HepG2 (cell line): ENCODE data around the gene GPRC5D. TPM values are rescaled to one million over a fixed set of nuclear protein-coding genes. Genes with fewer than 3 reads are reported as not detected.

ENCODE experiments used
- ATAC-seq: fragments of 200-7000 bp; cut with Tn5 transposase; 3 replicates; pipeline ENCODE4 v1.9.1; 2020; ENCODE audit warnings: mild to moderate bottlenecking, moderate library complexity
- BruUV-seq: library from RNA; stranded (reverse); fragments of 400-500 nt; replicated peaks from 2 replicates; lab custom pipeline; 2021; lab: Mats Ljungman, UMichigan
- CTCF ChIA-PET: fragments of 300-600 bp; formaldehyde crosslinking; extraction: SDS; loops from one replicate; lab custom pipeline; 2021; ENCODE audit warnings: low total read pairs, inconsistent platforms, low intra/inter-chr PET ratio; lab: Yijun Ruan, JAX
- POLR2A ChIA-PET: fragments of 350-600 bp; sonication (Branson Sonifier 250); formaldehyde crosslinking; loops from one replicate; lab custom pipeline; 2020; ENCODE audit warnings: antibody characterized with exemption, inconsistent platforms; lab: Yijun Ruan, JAX
- DNase-seq: peaks from one replicate; pipeline ENCODE4 v3.0.0-alpha.2; 2015; ENCODE audit warnings: low spot score
- FAIRE-seq: peaks from 3 replicates; lab custom pipeline; 2011; peaks lifted over from hg19 to GRCh38; lab: Jason Lieb, UNC
- H2AFZ ChIP-seq: one replicate; pipeline ENCODE4 v1.6.1; 2011; ENCODE audit warnings: low read length, inconsistent platforms
- H3K27ac ChIP-seq: fragments of 300-600 bp; 3 replicates; pipeline ENCODE4 v1.8.0; 2011; ENCODE audit warnings: mixed run types, mild to moderate bottlenecking, mixed read lengths, low read length, inconsistent platforms; ENCODE audit not compliant: insufficient read depth; ENCODE audit errors: extremely low read length
- H3K27me3 ChIP-seq, 2 experiments: fragments of 200-600 bp in 1 of 2; 2 replicates in 1 of 2; 3 replicates in 1 of 2; pipeline versions ENCODE4 v1.6.0 to v1.8.0; 2011; ENCODE audit warnings: low read length in 2 of 2, mild to moderate bottlenecking in 2 of 2, moderate library complexity in 2 of 2, inconsistent platforms in 1 of 2; ENCODE audit not compliant: insufficient read depth in 2 of 2, control insufficient read depth in 1 of 2
- H3K36me3 ChIP-seq, 2 experiments: fragments of 200-600 bp in 1 of 2; replicated peaks in 1 of 2; 2 replicates in 1 of 2; 3 replicates in 1 of 2; pipeline versions ENCODE4 v1.5.1 to v1.8.0; 2011; ENCODE audit warnings: low read length in 2 of 2, inconsistent platforms in 1 of 2; ENCODE audit not compliant: insufficient read depth in 2 of 2, control insufficient read depth in 1 of 2
- H3K4me1 ChIP-seq: 2 replicates; pipeline ENCODE4 v1.5.1; 2012; ENCODE audit warnings: low read length, inconsistent platforms; ENCODE audit not compliant: insufficient read depth
- H3K4me2 ChIP-seq: 2 replicates; pipeline ENCODE4 v1.6.0; 2011; ENCODE audit warnings: low read depth, low read length, inconsistent platforms
- H3K4me3 ChIP-seq, 3 experiments: fragments of 200-600 bp in 1 of 3; sonication (generic), shearing (Covaris generic) in 1 of 3; replicated peaks in 1 of 3; 2 replicates each; pipeline ENCODE4 v1.5.1; 2011 to 2016; ENCODE audit warnings: low read length in 3 of 3, inconsistent platforms in 2 of 3, low read depth in 2 of 3, mild to moderate bottlenecking in 2 of 3, control low read depth in 1 of 3, mixed read lengths in 1 of 3; ENCODE audit not compliant: insufficient read depth in 1 of 3
- H3K79me2 ChIP-seq: one replicate; pipeline ENCODE4 v1.6.1; 2011; ENCODE audit warnings: low read length, inconsistent platforms; ENCODE audit not compliant: insufficient read depth
- H3K9ac ChIP-seq: 2 replicates; pipeline ENCODE4 v1.6.0; 2011; ENCODE audit warnings: mild to moderate bottlenecking, low read depth, low read length, inconsistent platforms; ENCODE audit not compliant: insufficient read depth
- H3K9me3 ChIP-seq: 2 replicates; pipeline ENCODE4 v1.5.1; 2012; ENCODE audit warnings: mild to moderate bottlenecking, low read length
- H4K20me1 ChIP-seq: 2 replicates; pipeline ENCODE4 v1.6.0; 2011; ENCODE audit warnings: inconsistent platforms, mild to moderate bottlenecking, low read length, moderate library complexity; ENCODE audit not compliant: insufficient read depth
- ARHGAP35 ChIP-seq: sonication (generic); formaldehyde crosslinking; IDR thresholded peaks from 2 replicates; pipeline ENCODE4 v1.9.0; 2022; ENCODE audit warnings: mild to moderate bottlenecking, inconsistent platforms, moderate library complexity, missing genetic modification reagents, borderline replicate concordance
- CENPX ChIP-seq: sonication (generic); formaldehyde crosslinking; IDR thresholded peaks from 2 replicates; pipeline ENCODE4 v1.9.0; 2021; ENCODE audit warnings: mild to moderate bottlenecking, missing genetic modification reagents, moderate library complexity
- ELF4 ChIP-seq: sonication (generic); formaldehyde crosslinking; IDR thresholded peaks from 2 replicates; pipeline ENCODE4 v1.5.0; 2020; ENCODE audit warnings: missing genetic modification reagents, mild to moderate bottlenecking, moderate library complexity, borderline replicate concordance
- KLF9 ChIP-seq: IDR thresholded peaks from 2 replicates; pipeline ENCODE4 v1.6.1; 2016; ENCODE audit warnings: low read depth
- MATR3 ChIP-seq: sonication (generic); formaldehyde crosslinking; IDR thresholded peaks from 2 replicates; pipeline ENCODE4 v1.4.0; 2020; ENCODE audit warnings: missing genetic modification reagents
- NR3C1 ChIP-seq: sonication (generic); formaldehyde crosslinking; IDR thresholded peaks from 2 replicates; pipeline ENCODE4 v1.4.0; 2020; ENCODE audit warnings: missing genetic modification reagents
- REXO4 ChIP-seq: sonication (generic); formaldehyde crosslinking; IDR thresholded peaks from 2 replicates; pipeline ENCODE4 v1.8.0; 2022; ENCODE audit warnings: missing genetic modification reagents, mild to moderate bottlenecking, borderline replicate concordance
- TCF7 ChIP-seq: sonication (generic); IDR thresholded peaks from 2 replicates; pipeline ENCODE4 v1.6.1; 2016; ENCODE audit warnings: antibody characterized with exemption, low read depth
- XRCC5 ChIP-seq: fragments of 200-400 bp; formaldehyde crosslinking; optimal IDR thresholded peaks from 2 replicates; pipeline ENCODE3; 2017; ENCODE audit warnings: mild to moderate bottlenecking, low read length
- ZBTB3 ChIP-seq: sonication (generic); formaldehyde crosslinking; IDR thresholded peaks from 2 replicates; pipeline ENCODE4 v1.4.0; 2020; ENCODE audit warnings: low read depth, mild to moderate bottlenecking, moderate library complexity, missing genetic modification reagents, borderline replicate concordance
- ZNF296 ChIP-seq: sonication (generic); formaldehyde crosslinking; conservative IDR thresholded peaks from 2 replicates; pipeline ENCODE4 v1.5.0; 2020; ENCODE audit warnings: mild to moderate bottlenecking, missing genetic modification reagents
- ZNF549 ChIP-seq: sonication (generic); formaldehyde crosslinking; IDR thresholded peaks from 2 replicates; pipeline ENCODE4 v1.5.0; 2020; ENCODE audit warnings: missing genetic modification reagents
- ZNF7 ChIP-seq: IDR thresholded peaks from 2 replicates; pipeline ENCODE4 v1.6.1; 2016; ENCODE audit warnings: missing biosample characterization, missing genetic modification reagents
- ZSCAN12 ChIP-seq: sonication (generic); formaldehyde crosslinking; IDR thresholded peaks from 2 replicates; pipeline ENCODE4 v1.9.0; 2021; ENCODE audit warnings: mild to moderate bottlenecking, missing genetic modification reagents
- in situ Hi-C: cut with HindIII; loops from 2 replicates; pipeline ENCODE4 v1.10.0; 2017; ENCODE audit warnings: low pct_unique_long_range_greater_than_20kb; ENCODE audit not compliant: extremely low pct_ligation_motif_present
- intact Hi-C: fragments of 100-400 bp; cut with micrococcal nuclease; formaldehyde crosslinking; loops from one replicate; pipeline ENCODE4 v1.10.0; 2022; ENCODE audit not compliant: unreplicated experiment
- polyA plus RNA-seq, 8 experiments: library from polyadenylated mRNA; depleted of rRNA in 3 of 8; stranded (reverse) in 7 of 8; unstranded in 1 of 8; fragments of >200 nt; fragmentation: Illumina TruSeq in 4 of 8; extraction: Trizol in 4 of 8; gene quantifications; 2 replicates each; pipeline versions ENCODE4 v1.2.1 to v1.2.3, GENCODE V29; 2011 to 2016; ENCODE audit warnings: low read depth in 4 of 8, missing spikeins in 1 of 8, mixed read lengths in 1 of 8; ENCODE audit not compliant: insufficient read depth in 1 of 8
- total RNA-seq, 5 experiments: library from RNA; depleted of rRNA; stranded (reverse); fragments of >200 nt; fragmentation: Illumina TruSeq; extraction: Trizol; gene quantifications; 2 replicates each; pipeline ENCODE4 v1.2.3, GENCODE V29; 2016; ENCODE audit warnings: low read depth in 1 of 5

Gene GPRC5D
- total and polyA plus RNA-seq, 2 of the 13 experiments (the other 11 are each of a cell fraction or from before 2014, with no cell fraction given): not detected

GRCh38 chr12:12903642-12904609, 48.0 kb downstream of the GPRC5D start (continued):
- peak; percentile 29; the same call in 1 of the 2 replicates for TF ChIP-seq TCF7
- TF ChIP-seq KLF9 (CRISPR knock-in tag): no peak
- no peak for TF ChIP-seq NR3C1 (CRISPR knock-in tag)
- TF ChIP-seq ZNF7 (CRISPR knock-in tag): no peak
- no peak for TF ChIP-seq CENPX (CRISPR knock-in tag)
- TF ChIP-seq, all 625 proteins: peak for 3

DNA sequence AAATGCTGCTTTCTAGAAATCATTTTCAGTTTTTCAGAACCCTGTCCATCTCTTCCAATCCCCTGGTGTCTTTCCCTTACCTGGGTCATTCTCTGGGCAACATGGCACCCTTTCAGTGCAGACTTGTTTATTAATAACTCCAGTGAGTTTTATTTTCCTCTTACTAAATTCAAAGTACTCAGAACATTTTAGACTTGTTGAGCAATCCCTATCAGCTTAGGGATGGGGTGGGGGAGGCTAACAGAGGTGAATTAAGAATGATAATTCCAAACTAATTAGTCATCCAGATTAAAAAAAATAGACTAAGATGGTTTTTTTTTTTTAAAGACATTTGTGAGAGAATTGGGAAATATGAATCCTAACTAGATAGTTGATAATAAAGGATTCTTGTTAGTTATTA, 49.9 kb downstream of the GPRC5D start:
- no TSS peak for BruUV-seq
- DNase-seq (no peak), ATAC-seq (no peak)
- in situ Hi-C loops (no loop called here), intact Hi-C loops (no loop called here)
- peaks cover 21% of the 10 kb centered on the region for H3K4me1 ChIP-seq
- no peaks in the 10 kb centered on the region for H4K20me1 ChIP-seq
- CTCF ChIA-PET: no interaction called here
- H3K36me3 ChIP-seq: no peaks in the 10 kb centered on the region
- no peak overlapping the region for H3K9ac ChIP-seq
- no peak overlapping the region for H2AFZ ChIP-seq
- POLR2A ChIA-PET: no interaction called here
- H3K27me3 ChIP-seq: peaks cover 2 to 14% of the 10 kb centered on the region in 2 experiments; a peak in 4 of 5 replicates
- no peak overlapping the region for H3K4me3 ChIP-seq
- no peaks in the 10 kb centered on the region for H3K9me3 ChIP-seq
- TF ChIP-seq ZNF296 (CRISPR knock-in tag) (no peak), MATR3 (no peak), XRCC5 (no peak), ELF4 (no peak), REXO4 (CRISPR knock-in tag) (no peak), ZBTB3 (CRISPR knock-in tag) (no peak), ZSCAN12 (CRISPR knock-in tag) (no peak), ZNF549 (no peak), ARHGAP35 (CRISPR knock-in tag) (no peak)
- TF ChIP-seq, all 625 proteins: peak for 0
- Histone ChIP-seq H3K4me2 (no peak overlapping the region), H3K27ac (no peak overlapping the region), H3K79me2 (no peaks in the 10 kb centered on the region)
- FAIRE-seq: no peak
